VCaP (cell line): ENCODE data around the gene OR2G3.
A peak's percentile ranks its signal among the peaks of the same experiment; 100 is the strongest.

Source experiments
- H3K27ac ChIP-seq: fragments of 450-650 bp; 2 replicates; pipeline ENCODE4 v1.5.1; 2017
- CTCF ChIP-seq: fragments of 450-650 bp; conservative IDR thresholded peaks from 2 replicates; pipeline ENCODE4 v1.5.1; 2017; ENCODE audit warnings: mild to moderate bottlenecking, moderate library complexity

The OR2G3 gene

GRCh38 chr1:247605286-247605685, at the start of gene OR2G3:
Gene OR2G3, plus strand, starts transcription at chr1:247605586. Its CDS starts 0 bp downstream, at chr1:247605586.
- H3K27ac ChIP-seq = no peak within 1 kb of the TSS
- TF ChIP-seq CTCF = no peak

GRCh38 chr1:247557926-247558674, 47.3 kb upstream of the OR2G3 start:
- H3K27ac ChIP-seq = no peak overlapping the region
- no peak for TF ChIP-seq CTCF

GRCh38 chr1:247561711-247562110, 43.7 kb upstream of the OR2G3 start:
- no peak overlapping the region for H3K27ac ChIP-seq
- TF ChIP-seq CTCF = no peak

GRCh38 chr1:247562198-247562597, 43.2 kb upstream of the OR2G3 start:
- no peak for TF ChIP-seq CTCF
- no peak overlapping the region for H3K27ac ChIP-seq

GRCh38 chr1:247574236-247574635, 31.1 kb upstream of the OR2G3 start:
- H3K27ac ChIP-seq = no peak overlapping the region
- TF ChIP-seq CTCF = no peak

- TF ChIP-seq CTCF = no peak
These were observed 30.7 kb upstream of the OR2G3 start for GRCh38 chr1:247574664-247575063.

GRCh38 chr1:247576514-247576913, 28.9 kb upstream of the OR2G3 start:
- peak; percentile 77 for TF ChIP-seq CTCF
- H3K27ac ChIP-seq = no peak overlapping the region

More at GRCh38 chr1:247574664-247575063, 30.7 kb upstream of the OR2G3 start:
- H3K27ac ChIP-seq = no peak overlapping the region
